GM23338 (cell line): Measurements from ENCODE around the gene KCNK10. TPM values are rescaled to one million over a fixed set of nuclear protein-coding genes. Genes with fewer than 3 reads are reported as not detected.

ENCODE experiments used
- ATAC-seq: fragments of 200-7000 bp; cut with Tn5 transposase; 3 replicates; pipeline ENCODE4 v1.9.1; 2020
- DNase-seq: peaks from one replicate; pipeline ENCODE4 v3.0.0-alpha.2; 2015; ENCODE audit warnings: low spot score
- H2AFZ ChIP-seq: fragments of 200-600 bp; sonication (generic); 2 replicates; pipeline ENCODE4 v1.8.0; 2016; ENCODE audit warnings: antibody characterized with exemption, mild to moderate bottlenecking, moderate library complexity
- H3F3A ChIP-seq: fragments of 200-600 bp; sonication (generic); replicated peaks from 2 replicates; pipeline ENCODE4 v1.8.0; 2017; ENCODE audit warnings: antibody characterized with exemption, mixed run types, low read depth
- H3K27ac ChIP-seq: fragments of 200-600 bp; sonication (generic); 2 replicates; pipeline ENCODE4 v1.6.1; 2016; ENCODE audit warnings: low read depth
- H3K27me3 ChIP-seq: fragments of 200-600 bp; sonication (generic); 2 replicates; pipeline ENCODE4 v1.8.0; 2016; ENCODE audit warnings: mild to moderate bottlenecking, mixed run types, moderate library complexity; ENCODE audit not compliant: insufficient read depth
- H3K36me3 ChIP-seq: fragments of 200-600 bp; sonication (generic); 2 replicates; pipeline ENCODE4 v1.8.0; 2016; ENCODE audit warnings: mild to moderate bottlenecking; ENCODE audit not compliant: insufficient read depth
- H3K4me1 ChIP-seq: fragments of 200-600 bp; sonication (generic); 2 replicates; pipeline ENCODE4 v1.8.0; 2016; ENCODE audit warnings: mild to moderate bottlenecking, moderate library complexity; ENCODE audit not compliant: insufficient read depth
- H3K4me2 ChIP-seq: fragments of 200-600 bp; sonication (generic); 2 replicates; pipeline ENCODE4 v1.7.1; 2017; ENCODE audit warnings: mixed run types
- H3K4me3 ChIP-seq: fragments of 200-600 bp; sonication (generic); 2 replicates; pipeline ENCODE4 v1.6.1; 2016; ENCODE audit warnings: mixed run types
- H3K79me2 ChIP-seq: fragments of 200-600 bp; sonication (generic); replicated peaks from 2 replicates; pipeline ENCODE4 v1.8.0; 2017; ENCODE audit warnings: mild to moderate bottlenecking; ENCODE audit not compliant: insufficient read depth
- H3K9me2 ChIP-seq: fragments of 200-600 bp; sonication (generic); 2 replicates; pipeline ENCODE4 v1.8.0; 2017; ENCODE audit not compliant: insufficient read depth
- H4K20me1 ChIP-seq: fragments of 200-600 bp; sonication (generic); replicated peaks from 2 replicates; pipeline ENCODE4 v1.8.0; 2017; ENCODE audit warnings: mild to moderate bottlenecking; ENCODE audit not compliant: insufficient read depth
- H3K27ac Mint-ChIP-seq: 2 replicates; pipeline ENCODE4 v1.8.0; 2020; ENCODE audit warnings: inconsistent platforms, mild to moderate bottlenecking, moderate library complexity, mixed read lengths
- H3K27me3 Mint-ChIP-seq: 3 replicates; pipeline ENCODE4 v1.8.0; 2022; ENCODE audit warnings: low read depth, mild to moderate bottlenecking, moderate library complexity, mixed read lengths, inconsistent platforms; ENCODE audit not compliant: insufficient read depth, poor library complexity
- H3K36me3 Mint-ChIP-seq: 3 replicates; pipeline ENCODE4 v1.8.0; 2021; ENCODE audit warnings: low read depth, mild to moderate bottlenecking, inconsistent platforms, moderate library complexity, mixed read lengths
- H3K4me1 Mint-ChIP-seq: 3 replicates; pipeline ENCODE4 v1.8.0; 2020; ENCODE audit warnings: mild to moderate bottlenecking, inconsistent platforms, mixed read lengths
- H3K4me3 Mint-ChIP-seq: 3 replicates; pipeline ENCODE4 v1.8.0; 2021; ENCODE audit warnings: moderate library complexity, mild to moderate bottlenecking, inconsistent platforms, mixed read lengths
- H3K9me3 Mint-ChIP-seq: 3 replicates; pipeline ENCODE4 v1.8.0; 2020; ENCODE audit warnings: moderate library complexity, mild to moderate bottlenecking, inconsistent platforms, mixed read lengths
- CREB1 ChIP-seq: fragments of 250-450 bp; sonication (Bioruptor Pico); IDR thresholded peaks from 2 replicates; pipeline ENCODE4 v1.5.0; 2020; ENCODE audit warnings: low read depth, mild to moderate bottlenecking, moderate library complexity
- EZH2 ChIP-seq: fragments of 200-600 bp; sonication (generic); IDR thresholded peaks from one replicate; pipeline ENCODE4 v1.8.0; 2017; ENCODE audit warnings: antibody characterized with exemption, mild to moderate bottlenecking, low read depth; ENCODE audit not compliant: unreplicated experiment
- EZH2phosphoT487 ChIP-seq: fragments of 200-600 bp; sonication (generic); IDR thresholded peaks from one replicate; pipeline ENCODE4 v1.8.1; 2018; ENCODE audit warnings: antibody characterized with exemption; ENCODE audit not compliant: unreplicated experiment
- JUNB ChIP-seq: IDR thresholded peaks from one replicate; pipeline ENCODE4 v1.6.1; 2016; ENCODE audit warnings: antibody characterized with exemption; ENCODE audit not compliant: unreplicated experiment
- NANOG ChIP-seq: IDR thresholded peaks from 2 replicates; pipeline ENCODE4 v1.6.1; 2016; ENCODE audit warnings: antibody characterized with exemption, borderline replicate concordance
- ZNF114 ChIP-seq: fragments of 250-450 bp; sonication (Bioruptor Pico); IDR thresholded peaks from 2 replicates; pipeline ENCODE4 v1.5.0; 2020; ENCODE audit warnings: mild to moderate bottlenecking, moderate library complexity
- ZNF331 ChIP-seq: fragments of 250-450 bp; sonication (Bioruptor Pico); IDR thresholded peaks from 2 replicates; pipeline ENCODE4 v1.5.0; 2020; ENCODE audit warnings: low read depth, mild to moderate bottlenecking, moderate library complexity
- polyA plus RNA-seq: library from polyadenylated mRNA; unstranded; fragments of >200 nt; fragmentation: Nextera tagmentation; extraction: Ambion mirVana; gene quantifications from 2 replicates; pipeline ENCODE4 v1.2.1, GENCODE V29; 2016
- total RNA-seq: library from RNA; depleted of rRNA; stranded (reverse); fragments of >200 nt; shearing (Covaris generic); gene quantifications from 2 replicates; pipeline ENCODE4 v1.2.3, GENCODE V29; 2014
- TF ChIP-seq, protein P1 (sequence below): IDR thresholded peaks from 2 replicates; pipeline ENCODE4 v1.6.1; 2016; ENCODE audit warnings: antibody characterized with exemption
- TF ChIP-seq, protein P2 (sequence below): fragments of 250-450 bp; sonication (Bioruptor Pico); IDR thresholded peaks from 2 replicates; pipeline ENCODE4 v1.5.0; 2020; ENCODE audit warnings: mild to moderate bottlenecking, moderate library complexity
- TF ChIP-seq, protein P3 (sequence below), 2 experiments: fragments of 200-600 bp in 1 of 2; sonication (generic) in 1 of 2; conservative IDR thresholded peaks; 2 replicates each; pipeline versions ENCODE4 v1.5.1 to v1.6.1; 2016 to 2017; ENCODE audit warnings: antibody characterized with exemption in 2 of 2, low read depth in 2 of 2, mild to moderate bottlenecking in 2 of 2, moderate library complexity in 1 of 2
- TF ChIP-seq, protein P4 (sequence below): IDR thresholded peaks from one replicate; pipeline ENCODE4 v1.6.1; 2018; ENCODE audit warnings: antibody characterized with exemption; ENCODE audit not compliant: unreplicated experiment

KCNK10 gene
- total and polyA plus RNA-seq, 2 experiments from 2014 or later = 0.29 to 1.0 TPM

DNA sequence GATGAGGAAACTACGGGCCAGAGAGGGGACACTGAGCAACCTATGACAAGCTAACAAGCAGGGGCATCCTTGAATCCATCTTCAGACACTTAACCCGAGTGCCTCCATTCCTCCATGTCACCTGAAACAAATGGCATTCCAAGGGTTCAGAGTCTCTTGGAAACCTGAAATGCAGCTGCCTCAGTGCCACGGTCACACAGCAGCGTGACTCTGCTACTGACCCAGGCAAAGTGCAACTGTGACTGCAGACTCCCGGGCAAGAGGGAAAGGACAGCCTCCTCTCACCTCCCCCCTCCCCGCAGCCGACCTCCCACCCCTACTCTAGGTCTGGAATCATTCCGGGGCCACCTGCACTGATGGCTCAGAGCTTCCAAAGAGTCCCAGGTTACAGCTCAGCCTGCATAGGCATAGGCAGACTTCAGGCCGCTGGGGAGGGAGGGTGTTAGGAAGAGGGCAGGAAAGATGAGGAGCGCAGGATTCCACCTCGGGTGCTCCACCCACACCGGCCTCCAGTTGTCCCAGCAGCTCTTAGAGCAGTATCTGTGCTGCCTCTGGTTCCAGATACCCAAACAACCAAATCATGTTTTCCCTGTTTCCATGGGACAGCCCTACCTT lies 53.2 kb downstream of the KCNK10 start:
- no peak overlapping the region for H3K27ac Mint-ChIP-seq
- H3K4me3 Mint-ChIP-seq = no peak overlapping the region
- H3F3A ChIP-seq = no peaks in the 10 kb centered on the region
- H3K36me3 Mint-ChIP-seq = no peaks in the 10 kb centered on the region
- H3K4me3 ChIP-seq = no peak overlapping the region
- H3K79me2 ChIP-seq = no peaks in the 10 kb centered on the region
- DNase-seq = peak; percentile 20
- H3K36me3 ChIP-seq = no peaks in the 10 kb centered on the region
- no peaks in the 10 kb centered on the region for H4K20me1 ChIP-seq
- H3K9me3 Mint-ChIP-seq = no peaks in the 10 kb centered on the region
- ATAC-seq = peak; percentile 62
- peaks cover 9% of the 10 kb centered on the region for H3K4me1 Mint-ChIP-seq
- peaks cover 2% of the 10 kb centered on the region for H3K27me3 Mint-ChIP-seq
- no peak overlapping the region for H3K4me2 ChIP-seq
- H3K27me3 ChIP-seq = no peaks in the 10 kb centered on the region
- peak overlapping the region; percentile 64 for H2AFZ ChIP-seq
- no peaks in the 10 kb centered on the region for H3K4me1 ChIP-seq
- H3K9me2 ChIP-seq = no peaks in the 10 kb centered on the region
- TF ChIP-seq CREB1 (CRISPR knock-in tag) (no peak), JUNB (no peak), EZH2phosphoT487 (no peak), ZNF331 (CRISPR knock-in tag) (no peak), EZH2 (no peak), ZNF114 (CRISPR knock-in tag) (no peak), NANOG (no peak)
- TF ChIP-seq, protein P1, sequence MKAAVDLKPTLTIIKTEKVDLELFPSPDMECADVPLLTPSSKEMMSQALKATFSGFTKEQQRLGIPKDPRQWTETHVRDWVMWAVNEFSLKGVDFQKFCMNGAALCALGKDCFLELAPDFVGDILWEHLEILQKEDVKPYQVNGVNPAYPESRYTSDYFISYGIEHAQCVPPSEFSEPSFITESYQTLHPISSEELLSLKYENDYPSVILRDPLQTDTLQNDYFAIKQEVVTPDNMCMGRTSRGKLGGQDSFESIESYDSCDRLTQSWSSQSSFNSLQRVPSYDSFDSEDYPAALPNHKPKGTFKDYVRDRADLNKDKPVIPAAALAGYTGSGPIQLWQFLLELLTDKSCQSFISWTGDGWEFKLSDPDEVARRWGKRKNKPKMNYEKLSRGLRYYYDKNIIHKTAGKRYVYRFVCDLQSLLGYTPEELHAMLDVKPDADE = no peak
- TF ChIP-seq, protein P2, sequence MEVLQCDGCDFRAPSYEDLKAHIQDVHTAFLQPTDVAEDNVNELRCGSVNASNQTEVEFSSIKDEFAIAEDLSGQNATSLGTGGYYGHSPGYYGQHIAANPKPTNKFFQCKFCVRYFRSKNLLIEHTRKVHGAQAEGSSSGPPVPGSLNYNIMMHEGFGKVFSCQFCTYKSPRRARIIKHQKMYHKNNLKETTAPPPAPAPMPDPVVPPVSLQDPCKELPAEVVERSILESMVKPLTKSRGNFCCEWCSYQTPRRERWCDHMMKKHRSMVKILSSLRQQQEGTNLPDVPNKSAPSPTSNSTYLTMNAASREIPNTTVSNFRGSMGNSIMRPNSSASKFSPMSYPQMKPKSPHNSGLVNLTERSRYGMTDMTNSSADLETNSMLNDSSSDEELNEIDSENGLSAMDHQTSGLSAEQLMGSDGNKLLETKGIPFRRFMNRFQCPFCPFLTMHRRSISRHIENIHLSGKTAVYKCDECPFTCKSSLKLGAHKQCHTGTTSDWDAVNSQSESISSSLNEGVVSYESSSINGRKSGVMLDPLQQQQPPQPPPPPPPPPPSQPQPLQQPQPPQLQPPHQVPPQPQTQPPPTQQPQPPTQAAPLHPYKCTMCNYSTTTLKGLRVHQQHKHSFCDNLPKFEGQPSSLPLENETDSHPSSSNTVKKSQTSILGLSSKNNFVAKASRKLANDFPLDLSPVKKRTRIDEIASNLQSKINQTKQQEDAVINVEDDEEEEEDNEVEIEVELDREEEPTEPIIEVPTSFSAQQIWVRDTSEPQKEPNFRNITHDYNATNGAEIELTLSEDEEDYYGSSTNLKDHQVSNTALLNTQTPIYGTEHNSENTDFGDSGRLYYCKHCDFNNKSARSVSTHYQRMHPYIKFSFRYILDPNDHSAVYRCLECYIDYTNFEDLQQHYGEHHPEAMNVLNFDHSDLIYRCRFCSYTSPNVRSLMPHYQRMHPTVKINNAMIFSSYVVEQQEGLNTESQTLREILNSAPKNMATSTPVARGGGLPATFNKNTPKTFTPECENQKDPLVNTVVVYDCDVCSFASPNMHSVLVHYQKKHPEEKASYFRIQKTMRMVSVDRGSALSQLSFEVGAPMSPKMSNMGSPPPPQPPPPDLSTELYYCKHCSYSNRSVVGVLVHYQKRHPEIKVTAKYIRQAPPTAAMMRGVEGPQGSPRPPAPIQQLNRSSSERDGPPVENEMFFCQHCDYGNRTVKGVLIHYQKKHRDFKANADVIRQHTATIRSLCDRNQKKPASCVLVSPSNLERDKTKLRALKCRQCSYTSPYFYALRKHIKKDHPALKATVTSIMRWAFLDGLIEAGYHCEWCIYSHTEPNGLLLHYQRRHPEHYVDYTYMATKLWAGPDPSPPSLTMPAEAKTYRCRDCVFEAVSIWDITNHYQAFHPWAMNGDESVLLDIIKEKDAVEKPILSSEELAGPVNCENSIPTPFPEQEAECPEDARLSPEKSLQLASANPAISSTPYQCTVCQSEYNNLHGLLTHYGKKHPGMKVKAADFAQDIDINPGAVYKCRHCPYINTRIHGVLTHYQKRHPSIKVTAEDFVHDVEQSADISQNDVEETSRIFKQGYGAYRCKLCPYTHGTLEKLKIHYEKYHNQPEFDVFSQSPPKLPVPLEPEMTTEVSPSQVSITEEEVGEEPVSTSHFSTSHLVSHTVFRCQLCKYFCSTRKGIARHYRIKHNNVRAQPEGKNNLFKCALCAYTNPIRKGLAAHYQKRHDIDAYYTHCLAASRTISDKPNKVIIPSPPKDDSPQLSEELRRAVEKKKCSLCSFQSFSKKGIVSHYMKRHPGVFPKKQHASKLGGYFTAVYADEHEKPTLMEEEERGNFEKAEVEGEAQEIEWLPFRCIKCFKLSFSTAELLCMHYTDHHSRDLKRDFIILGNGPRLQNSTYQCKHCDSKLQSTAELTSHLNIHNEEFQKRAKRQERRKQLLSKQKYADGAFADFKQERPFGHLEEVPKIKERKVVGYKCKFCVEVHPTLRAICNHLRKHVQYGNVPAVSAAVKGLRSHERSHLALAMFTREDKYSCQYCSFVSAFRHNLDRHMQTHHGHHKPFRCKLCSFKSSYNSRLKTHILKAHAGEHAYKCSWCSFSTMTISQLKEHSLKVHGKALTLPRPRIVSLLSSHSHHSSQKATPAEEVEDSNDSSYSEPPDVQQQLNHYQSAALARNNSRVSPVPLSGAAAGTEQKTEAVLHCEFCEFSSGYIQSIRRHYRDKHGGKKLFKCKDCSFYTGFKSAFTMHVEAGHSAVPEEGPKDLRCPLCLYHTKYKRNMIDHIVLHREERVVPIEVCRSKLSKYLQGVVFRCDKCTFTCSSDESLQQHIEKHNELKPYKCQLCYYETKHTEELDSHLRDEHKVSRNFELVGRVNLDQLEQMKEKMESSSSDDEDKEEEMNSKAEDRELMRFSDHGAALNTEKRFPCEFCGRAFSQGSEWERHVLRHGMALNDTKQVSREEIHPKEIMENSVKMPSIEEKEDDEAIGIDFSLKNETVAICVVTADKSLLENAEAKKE = no peak
- TF ChIP-seq, protein P3, sequence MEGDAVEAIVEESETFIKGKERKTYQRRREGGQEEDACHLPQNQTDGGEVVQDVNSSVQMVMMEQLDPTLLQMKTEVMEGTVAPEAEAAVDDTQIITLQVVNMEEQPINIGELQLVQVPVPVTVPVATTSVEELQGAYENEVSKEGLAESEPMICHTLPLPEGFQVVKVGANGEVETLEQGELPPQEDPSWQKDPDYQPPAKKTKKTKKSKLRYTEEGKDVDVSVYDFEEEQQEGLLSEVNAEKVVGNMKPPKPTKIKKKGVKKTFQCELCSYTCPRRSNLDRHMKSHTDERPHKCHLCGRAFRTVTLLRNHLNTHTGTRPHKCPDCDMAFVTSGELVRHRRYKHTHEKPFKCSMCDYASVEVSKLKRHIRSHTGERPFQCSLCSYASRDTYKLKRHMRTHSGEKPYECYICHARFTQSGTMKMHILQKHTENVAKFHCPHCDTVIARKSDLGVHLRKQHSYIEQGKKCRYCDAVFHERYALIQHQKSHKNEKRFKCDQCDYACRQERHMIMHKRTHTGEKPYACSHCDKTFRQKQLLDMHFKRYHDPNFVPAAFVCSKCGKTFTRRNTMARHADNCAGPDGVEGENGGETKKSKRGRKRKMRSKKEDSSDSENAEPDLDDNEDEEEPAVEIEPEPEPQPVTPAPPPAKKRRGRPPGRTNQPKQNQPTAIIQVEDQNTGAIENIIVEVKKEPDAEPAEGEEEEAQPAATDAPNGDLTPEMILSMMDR (conservative IDR thresholded peaks at IDR 0.05; ENCODE audit: low read depth in 2 of 2) = no peak
- TF ChIP-seq, protein P4, sequence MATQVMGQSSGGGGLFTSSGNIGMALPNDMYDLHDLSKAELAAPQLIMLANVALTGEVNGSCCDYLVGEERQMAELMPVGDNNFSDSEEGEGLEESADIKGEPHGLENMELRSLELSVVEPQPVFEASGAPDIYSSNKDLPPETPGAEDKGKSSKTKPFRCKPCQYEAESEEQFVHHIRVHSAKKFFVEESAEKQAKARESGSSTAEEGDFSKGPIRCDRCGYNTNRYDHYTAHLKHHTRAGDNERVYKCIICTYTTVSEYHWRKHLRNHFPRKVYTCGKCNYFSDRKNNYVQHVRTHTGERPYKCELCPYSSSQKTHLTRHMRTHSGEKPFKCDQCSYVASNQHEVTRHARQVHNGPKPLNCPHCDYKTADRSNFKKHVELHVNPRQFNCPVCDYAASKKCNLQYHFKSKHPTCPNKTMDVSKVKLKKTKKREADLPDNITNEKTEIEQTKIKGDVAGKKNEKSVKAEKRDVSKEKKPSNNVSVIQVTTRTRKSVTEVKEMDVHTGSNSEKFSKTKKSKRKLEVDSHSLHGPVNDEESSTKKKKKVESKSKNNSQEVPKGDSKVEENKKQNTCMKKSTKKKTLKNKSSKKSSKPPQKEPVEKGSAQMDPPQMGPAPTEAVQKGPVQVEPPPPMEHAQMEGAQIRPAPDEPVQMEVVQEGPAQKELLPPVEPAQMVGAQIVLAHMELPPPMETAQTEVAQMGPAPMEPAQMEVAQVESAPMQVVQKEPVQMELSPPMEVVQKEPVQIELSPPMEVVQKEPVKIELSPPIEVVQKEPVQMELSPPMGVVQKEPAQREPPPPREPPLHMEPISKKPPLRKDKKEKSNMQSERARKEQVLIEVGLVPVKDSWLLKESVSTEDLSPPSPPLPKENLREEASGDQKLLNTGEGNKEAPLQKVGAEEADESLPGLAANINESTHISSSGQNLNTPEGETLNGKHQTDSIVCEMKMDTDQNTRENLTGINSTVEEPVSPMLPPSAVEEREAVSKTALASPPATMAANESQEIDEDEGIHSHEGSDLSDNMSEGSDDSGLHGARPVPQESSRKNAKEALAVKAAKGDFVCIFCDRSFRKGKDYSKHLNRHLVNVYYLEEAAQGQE = no peak
- H3K27ac ChIP-seq = no peak overlapping the region
